GM19463 (cell line): Measurements from ENCODE around the gene ABHD15.

Experiments used
- ATAC-seq: cut with Tn5 transposase; IDR thresholded peaks from one replicate; pipeline ENCODE4 v1.9.1; 2021; ENCODE audit warnings: mild to moderate bottlenecking, moderate library complexity; ENCODE audit not compliant: unreplicated experiment

Gene ABHD15

GRCh38 chr17:29595107-29595942, 28.5 kb upstream of the ABHD15 start:
- ATAC-seq: no peak

GRCh38 chr17:29594519-29595090, 27.8 kb upstream of the ABHD15 start:
- no peak for ATAC-seq

GRCh38 chr17:29593591-29594518, 27.0 kb upstream of the ABHD15 start:
- ATAC-seq: no peak

GRCh38 chr17:29592850-29593551, 26.2 kb upstream of the ABHD15 start, which contains the start of gene ANKRD13B:
TSS of gene ANKRD13B (plus strand) at chr17:29593132. CDS start at chr17:29593622, 490 bp downstream.
- ATAC-seq: no peak

- peak; percentile 40 for ATAC-seq
Measured at GRCh38 chr17:29591737-29592608, 25.1 kb upstream of the ABHD15 start.

GRCh38 chr17:29591146-29591736, 24.4 kb upstream of the ABHD15 start:
- no peak for ATAC-seq

- ATAC-seq: no peak
Measured at GRCh38 chr17:29590411-29591145, 23.7 kb upstream of the ABHD15 start.

- ATAC-seq: peak; percentile 61
Measured at GRCh38 chr17:29589524-29590410, 22.9 kb upstream of the ABHD15 start, which contains the start of gene GIT1. TSS of gene GIT1 (minus strand) at chr17:29589648. CDS start at chr17:29589378, 270 bp downstream.

- peak; percentile 13 for ATAC-seq
Measured at GRCh38 chr17:29588562-29589411, 21.9 kb upstream of the ABHD15 start.

- ATAC-seq: no peak
Measured at GRCh38 chr17:29588017-29588561, 21.3 kb upstream of the ABHD15 start.

- no peak for ATAC-seq
Measured at GRCh38 chr17:29587591-29587990, 20.8 kb upstream of the ABHD15 start.

GRCh38 chr17:29586676-29587469, 20.0 kb upstream of the ABHD15 start:
- ATAC-seq: no peak

- no peak for ATAC-seq
Measured at GRCh38 chr17:29585080-29585751, 18.4 kb upstream of the ABHD15 start.

- ATAC-seq: no peak
Measured at GRCh38 chr17:29584452-29585079, 17.7 kb upstream of the ABHD15 start.
